HG03571 (cell line): Measurements from ENCODE around the gene PPP4R2.

ENCODE experiments used
- ATAC-seq: cut with Tn5 transposase; IDR thresholded peaks from one replicate; pipeline ENCODE4 v1.9.1; 2021; ENCODE audit not compliant: unreplicated experiment

The PPP4R2 gene

DNA sequence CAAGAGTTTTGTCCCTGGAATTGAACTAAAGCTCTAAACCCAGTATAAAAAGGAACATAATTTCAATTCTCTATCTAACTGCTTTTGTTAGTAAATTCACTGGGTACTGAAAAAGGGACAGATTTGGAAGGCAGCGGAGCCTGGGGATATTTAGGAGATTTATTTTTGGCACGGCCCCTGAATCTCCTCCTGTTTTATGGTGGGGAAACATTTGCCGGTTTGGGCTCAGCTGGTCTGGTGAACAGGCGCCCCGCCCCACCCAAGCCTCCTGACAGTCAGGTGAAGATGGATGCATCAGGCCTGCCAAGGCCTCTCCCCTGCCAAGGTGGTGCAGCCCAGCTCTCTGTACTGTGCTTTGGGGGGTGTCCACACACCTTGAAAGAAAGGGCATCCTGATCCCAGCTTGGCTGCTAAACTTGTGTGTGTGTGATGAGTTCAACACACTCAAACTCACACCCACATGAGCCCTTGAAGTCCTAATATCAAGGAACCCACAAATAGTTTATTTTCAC lies 111.1 kb downstream of the PPP4R2 start:
- ATAC-seq: no peak

DNA sequence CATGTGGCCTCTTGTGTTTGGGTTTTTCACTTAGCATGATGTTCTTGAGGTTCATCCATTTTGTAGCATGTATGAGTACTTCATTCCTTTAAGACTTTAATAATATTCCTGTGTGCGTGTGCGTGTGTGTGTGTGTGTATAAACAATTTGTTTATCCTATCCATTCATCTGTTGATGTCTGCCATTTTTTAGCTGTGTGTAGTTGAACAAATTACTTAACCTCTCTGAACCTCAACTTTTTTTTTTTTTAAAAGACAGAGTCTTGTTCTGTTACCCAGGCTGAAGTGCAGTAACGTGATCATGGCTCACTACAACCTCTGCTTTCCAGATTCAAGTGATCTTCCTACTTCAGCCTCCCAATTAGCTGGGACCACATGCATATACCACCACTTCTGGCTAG lies 112.1 kb downstream of the PPP4R2 start:
- ATAC-seq: no peak

DNA sequence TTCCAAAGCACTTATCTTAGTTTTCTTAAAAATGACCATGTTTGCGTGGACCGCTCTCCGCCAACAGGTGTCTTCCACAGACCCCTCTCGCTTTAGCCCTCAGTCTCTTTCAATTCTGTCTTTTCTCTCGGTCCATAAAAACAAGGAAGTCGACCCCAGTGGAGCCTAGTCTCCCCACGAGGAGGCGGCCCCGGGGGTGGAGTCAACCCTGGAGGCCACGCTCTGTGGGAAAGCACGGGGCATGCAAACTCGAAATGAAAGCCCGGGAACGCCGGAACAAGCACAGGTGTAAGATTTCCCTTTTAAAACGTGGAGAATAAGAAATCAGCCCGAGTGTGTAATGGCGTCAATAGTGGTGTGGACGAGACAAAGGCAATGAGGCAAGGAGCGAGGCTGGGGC lies 113.9 kb downstream of the PPP4R2 start:
- ATAC-seq: no peak

- no peak for ATAC-seq
These were observed 118.1 kb downstream of the PPP4R2 start for GRCh38 chr3:73114711-73115110.

DNA sequence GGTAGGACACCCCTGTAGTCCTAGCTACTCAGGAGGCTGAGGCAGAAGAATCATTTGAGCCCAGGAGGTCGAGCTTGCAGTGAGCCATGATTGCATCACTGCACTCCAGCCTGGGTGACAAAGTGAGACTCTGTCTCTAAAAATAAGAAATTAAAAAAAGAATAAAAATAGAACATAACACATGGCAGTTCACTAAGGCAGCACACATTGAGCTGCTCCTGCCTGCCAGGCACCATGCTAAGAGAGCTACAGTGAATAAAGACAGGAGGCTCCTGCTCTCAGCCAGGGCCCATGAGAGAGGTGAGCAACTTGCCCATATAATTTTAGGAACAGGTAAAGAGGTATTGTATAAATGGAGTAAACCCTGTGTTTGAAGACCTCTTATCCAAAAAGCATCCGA lies 119.2 kb downstream of the PPP4R2 start:
- ATAC-seq: no peak
